Panc1 (cell line): ENCODE data around the gene MYCBPAP. TPM values are rescaled to one million over a fixed set of nuclear protein-coding genes. Genes with fewer than 3 reads are reported as not detected.
A peak's percentile ranks its signal among the peaks of the same experiment; 100 is the strongest.

ENCODE experiments used
- ATAC-seq: fragments of 200-7000 bp; cut with Tn5 transposase; 2 replicates; pipeline ENCODE4 v1.9.1; 2020; ENCODE audit warnings: mild to moderate bottlenecking, moderate library complexity
- BruUV-seq: library from RNA; stranded (reverse); fragments of 400-500 nt; replicated peaks from 2 replicates; lab custom pipeline; 2021; lab: Mats Ljungman, UMichigan
- CTCF ChIA-PET: fragments of 300-600 bp; sonication (Branson Sonifier 250); formaldehyde crosslinking; loops from one replicate; lab custom pipeline; 2022; ENCODE audit warnings: antibody characterized with exemption; lab: Charles Lee
- POLR2A ChIA-PET: fragments of 300-600 bp; sonication (Branson Sonifier 250); formaldehyde crosslinking; loops from one replicate; lab custom pipeline; 2022; ENCODE audit warnings: antibody characterized with exemption; lab: Charles Lee
- DNase-seq: peaks from one replicate; pipeline ENCODE4 v3.0.0-alpha.2; 2010; ENCODE audit warnings: low read depth, low spot score
- H3K27ac ChIP-seq: 2 replicates; pipeline ENCODE4 v1.5.1; 2011; ENCODE audit warnings: mild to moderate bottlenecking, low read length, inconsistent platforms
- H3K27me3 ChIP-seq: fragments of 200-500 bp; sonication (Bioruptor generic); 2 replicates; pipeline ENCODE4 v1.6.0; 2014; ENCODE audit warnings: low read length, inconsistent platforms; ENCODE audit not compliant: control insufficient read depth, insufficient read depth
- H3K36me3 ChIP-seq: fragments of 200-500 bp; sonication (Bioruptor generic); 2 replicates; pipeline ENCODE4 v1.5.1; 2014; ENCODE audit warnings: inconsistent platforms, mild to moderate bottlenecking, low read length, moderate library complexity; ENCODE audit not compliant: control insufficient read depth, insufficient read depth
- H3K4me1 ChIP-seq: 2 replicates; pipeline ENCODE4 v1.5.1; 2011; ENCODE audit warnings: inconsistent platforms, mild to moderate bottlenecking, low read length, moderate library complexity; ENCODE audit not compliant: control insufficient read depth, insufficient read depth
- H3K4me3 ChIP-seq, 2 experiments: 2 replicates each; pipeline ENCODE4 v1.5.1; 2011 to 2012; ENCODE audit warnings: low read depth in 2 of 2, low read length in 2 of 2, mild to moderate bottlenecking in 2 of 2, inconsistent platforms in 1 of 2, moderate library complexity in 1 of 2
- H3K9me3 ChIP-seq: fragments of 200-500 bp; sonication (Bioruptor generic); 2 replicates; pipeline ENCODE4 v1.5.1; 2014; ENCODE audit warnings: low read depth, mild to moderate bottlenecking, inconsistent platforms, low read length, moderate library complexity; ENCODE audit not compliant: control insufficient read depth, insufficient read depth
- POLR2AphosphoS5 ChIP-seq: IDR thresholded peaks from 2 replicates; pipeline ENCODE4 v1.6.1; 2012; ENCODE audit warnings: mild to moderate bottlenecking, low read depth, low read length, moderate library complexity
- SIN3A ChIP-seq: IDR thresholded peaks from 2 replicates; pipeline ENCODE4 v1.6.1; 2012; ENCODE audit warnings: low read depth, mild to moderate bottlenecking, low read length, moderate library complexity, borderline replicate concordance; ENCODE audit not compliant: insufficient read depth
- TCF7L2 ChIP-seq: IDR thresholded peaks from 2 replicates; pipeline ENCODE4 v1.6.1; 2011; ENCODE audit warnings: mild to moderate bottlenecking, low read depth, low read length, inconsistent platforms
- in situ Hi-C: cut with HindIII; loops from 2 replicates; pipeline ENCODE4 v1.10.0; 2016; ENCODE audit warnings: low sequenced_read_pairs, low pct_unique_long_range_greater_than_20kb
- intact Hi-C: fragments of 100-400 bp; cut with micrococcal nuclease; formaldehyde crosslinking; loops from one replicate; pipeline ENCODE4 v1.10.0; 2022; ENCODE audit not compliant: unreplicated experiment
- total RNA-seq: library from RNA; stranded (reverse); gene quantifications from one replicate; pipeline ENCODE4 v1.2.1, GENCODE V29; 2021; ENCODE audit not compliant: unreplicated experiment
- TF ChIP-seq, protein P1 (sequence below): fragments of 450-650 bp; IDR thresholded peaks from 2 replicates; pipeline ENCODE4 v1.5.1; 2017; ENCODE audit warnings: mild to moderate bottlenecking
- TF ChIP-seq, protein P2 (sequence below), 2 experiments: IDR thresholded peaks; 2 replicates each; pipeline ENCODE4 v1.6.1; 2011 to 2012; ENCODE audit warnings: low read depth in 2 of 2, control low read depth in 1 of 2, low read length in 1 of 2, mild to moderate bottlenecking in 1 of 2, moderate library complexity in 1 of 2; ENCODE audit not compliant: insufficient read depth in 1 of 2

The MYCBPAP gene
- total RNA-seq, 1 experiment from 2014 or later, result 2.2 TPM

DNA sequence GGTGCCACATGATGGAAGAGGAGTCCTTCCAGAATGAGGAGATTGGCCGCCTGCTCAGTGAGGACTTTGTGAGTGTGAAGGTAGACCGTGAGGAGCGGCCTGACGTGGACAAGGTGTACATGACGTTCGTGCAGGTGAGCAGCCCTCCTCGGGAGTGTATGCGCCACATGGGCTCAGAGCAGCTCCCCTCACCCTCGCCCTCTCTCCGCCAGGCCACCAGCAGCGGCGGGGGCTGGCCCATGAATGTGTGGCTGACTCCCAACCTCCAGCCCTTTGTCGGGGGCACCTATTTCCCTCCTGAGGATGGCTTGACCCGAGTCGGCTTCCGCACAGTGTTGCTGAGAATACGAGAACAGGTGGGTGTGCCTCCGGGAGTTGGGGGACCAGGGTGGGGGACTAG lies 40.6 kb downstream of the MYCBPAP start:
- ChIA-PET POLR2A (no interaction called here), CTCF (interaction anchor here (3.6 kb wide), 1 partner anchor 77 kb away, joined by 15 read pairs; no protein-coding TSS in a partner anchor)
- H3K27ac ChIP-seq, result peak overlapping the region; percentile 4; the same call in 1 of the 2 replicates

DNA sequence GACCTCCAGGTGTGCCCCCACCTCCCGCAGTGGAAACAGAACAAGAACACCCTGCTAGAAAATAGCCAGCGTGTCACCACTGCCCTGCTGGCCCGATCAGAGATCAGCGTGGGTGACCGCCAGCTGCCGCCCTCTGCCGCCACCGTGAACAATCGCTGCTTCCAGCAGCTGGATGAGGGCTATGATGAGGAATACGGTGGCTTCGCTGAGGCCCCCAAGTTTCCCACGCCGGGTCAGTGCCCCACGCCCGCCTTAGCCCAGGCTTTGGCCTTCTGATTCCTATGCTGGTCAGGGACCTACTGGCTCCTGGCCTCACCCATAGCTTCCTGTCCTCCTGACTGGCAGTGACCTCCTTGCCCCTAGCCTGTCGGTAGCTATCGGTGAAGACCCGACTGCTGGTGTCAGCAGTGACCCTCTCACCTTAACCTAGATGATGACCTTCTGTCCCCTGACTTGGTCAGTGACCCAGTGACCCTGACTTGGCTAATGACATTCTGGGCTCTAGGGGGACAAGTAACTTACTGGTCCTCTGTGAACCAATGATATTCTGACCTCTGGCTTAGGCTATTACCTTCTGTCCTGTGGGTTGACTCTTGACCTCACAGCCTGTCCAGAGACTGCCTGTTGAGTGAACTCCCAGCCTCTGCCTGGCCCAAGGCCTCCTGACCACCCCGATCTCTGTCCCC lies 41.2 kb downstream of the MYCBPAP start:
- Histone ChIP-seq H3K4me1 (peaks cover 12% of the 10 kb centered on the region), H3K27ac (no peak overlapping the region), H3K27me3 (no peaks in the 10 kb centered on the region), H3K36me3 (no peaks in the 10 kb centered on the region), H3K9me3 (no peaks in the 10 kb centered on the region), H3K4me3 (no peak overlapping the region)
- ChIA-PET POLR2A (interaction anchor here (0.6 kb wide), 1 partner anchor 214 kb away, joined by 13 read pairs; no protein-coding TSS in a partner anchor), CTCF (interaction anchor here (0.8 to 3.6 kb wide), 3 partner anchors 11 to 90 kb away, joined by 3 to 17 read pairs (median 15); partner anchors contain the start of gene CACNA1G)
- in situ Hi-C loops (no loop called here), intact Hi-C loops (loop anchor here (5.0 kb wide), 1 partner anchor 293 kb away; no protein-coding TSS in a partner anchor)
- TF ChIP-seq, protein P1, sequence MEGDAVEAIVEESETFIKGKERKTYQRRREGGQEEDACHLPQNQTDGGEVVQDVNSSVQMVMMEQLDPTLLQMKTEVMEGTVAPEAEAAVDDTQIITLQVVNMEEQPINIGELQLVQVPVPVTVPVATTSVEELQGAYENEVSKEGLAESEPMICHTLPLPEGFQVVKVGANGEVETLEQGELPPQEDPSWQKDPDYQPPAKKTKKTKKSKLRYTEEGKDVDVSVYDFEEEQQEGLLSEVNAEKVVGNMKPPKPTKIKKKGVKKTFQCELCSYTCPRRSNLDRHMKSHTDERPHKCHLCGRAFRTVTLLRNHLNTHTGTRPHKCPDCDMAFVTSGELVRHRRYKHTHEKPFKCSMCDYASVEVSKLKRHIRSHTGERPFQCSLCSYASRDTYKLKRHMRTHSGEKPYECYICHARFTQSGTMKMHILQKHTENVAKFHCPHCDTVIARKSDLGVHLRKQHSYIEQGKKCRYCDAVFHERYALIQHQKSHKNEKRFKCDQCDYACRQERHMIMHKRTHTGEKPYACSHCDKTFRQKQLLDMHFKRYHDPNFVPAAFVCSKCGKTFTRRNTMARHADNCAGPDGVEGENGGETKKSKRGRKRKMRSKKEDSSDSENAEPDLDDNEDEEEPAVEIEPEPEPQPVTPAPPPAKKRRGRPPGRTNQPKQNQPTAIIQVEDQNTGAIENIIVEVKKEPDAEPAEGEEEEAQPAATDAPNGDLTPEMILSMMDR, result no peak
- TF ChIP-seq, protein P2, sequence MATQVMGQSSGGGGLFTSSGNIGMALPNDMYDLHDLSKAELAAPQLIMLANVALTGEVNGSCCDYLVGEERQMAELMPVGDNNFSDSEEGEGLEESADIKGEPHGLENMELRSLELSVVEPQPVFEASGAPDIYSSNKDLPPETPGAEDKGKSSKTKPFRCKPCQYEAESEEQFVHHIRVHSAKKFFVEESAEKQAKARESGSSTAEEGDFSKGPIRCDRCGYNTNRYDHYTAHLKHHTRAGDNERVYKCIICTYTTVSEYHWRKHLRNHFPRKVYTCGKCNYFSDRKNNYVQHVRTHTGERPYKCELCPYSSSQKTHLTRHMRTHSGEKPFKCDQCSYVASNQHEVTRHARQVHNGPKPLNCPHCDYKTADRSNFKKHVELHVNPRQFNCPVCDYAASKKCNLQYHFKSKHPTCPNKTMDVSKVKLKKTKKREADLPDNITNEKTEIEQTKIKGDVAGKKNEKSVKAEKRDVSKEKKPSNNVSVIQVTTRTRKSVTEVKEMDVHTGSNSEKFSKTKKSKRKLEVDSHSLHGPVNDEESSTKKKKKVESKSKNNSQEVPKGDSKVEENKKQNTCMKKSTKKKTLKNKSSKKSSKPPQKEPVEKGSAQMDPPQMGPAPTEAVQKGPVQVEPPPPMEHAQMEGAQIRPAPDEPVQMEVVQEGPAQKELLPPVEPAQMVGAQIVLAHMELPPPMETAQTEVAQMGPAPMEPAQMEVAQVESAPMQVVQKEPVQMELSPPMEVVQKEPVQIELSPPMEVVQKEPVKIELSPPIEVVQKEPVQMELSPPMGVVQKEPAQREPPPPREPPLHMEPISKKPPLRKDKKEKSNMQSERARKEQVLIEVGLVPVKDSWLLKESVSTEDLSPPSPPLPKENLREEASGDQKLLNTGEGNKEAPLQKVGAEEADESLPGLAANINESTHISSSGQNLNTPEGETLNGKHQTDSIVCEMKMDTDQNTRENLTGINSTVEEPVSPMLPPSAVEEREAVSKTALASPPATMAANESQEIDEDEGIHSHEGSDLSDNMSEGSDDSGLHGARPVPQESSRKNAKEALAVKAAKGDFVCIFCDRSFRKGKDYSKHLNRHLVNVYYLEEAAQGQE (IDR thresholded peaks at IDR 0.05; ENCODE audit: insufficient read depth in 1 of 2, low read depth in 2 of 2, low read length in 1 of 2), result no peak
- TF ChIP-seq TCF7L2 (no peak), SIN3A (no peak), POLR2AphosphoS5 (no peak)
- TSS peak; percentile 73 for BruUV-seq
- DNase-seq, result no peak
- no peak for ATAC-seq

More for the DNA sequence above, 40.6 kb downstream of the MYCBPAP start:
- intact Hi-C loops (loop anchor here (5.0 kb wide), 1 partner anchor 293 kb away; no protein-coding TSS in a partner anchor), in situ Hi-C loops (no loop called here)
- Histone ChIP-seq H3K4me3 (no peak overlapping the region), H3K27me3 (no peaks in the 10 kb centered on the region), H3K4me1 (peaks cover 12% of the 10 kb centered on the region), H3K9me3 (no peaks in the 10 kb centered on the region), H3K36me3 (no peaks in the 10 kb centered on the region)
- ATAC-seq, result no peak
- TF ChIP-seq POLR2AphosphoS5, result no peak
- no peak for TF ChIP-seq TCF7L2
- TF ChIP-seq SIN3A, result no peak
- TF ChIP-seq, protein P2 (IDR thresholded peaks at IDR 0.05; ENCODE audit: insufficient read depth in 1 of 2, low read depth in 2 of 2, low read length in 1 of 2), result no peak
- TF ChIP-seq, protein P1, result no peak
- no TSS peak for BruUV-seq
- DNase-seq, result no peak
